Suppressor macrophage (primary cell): ENCODE results near the gene CHMP2A.

ENCODE experiments used
- DNase-seq, 4 experiments: peaks; one replicate each; pipeline ENCODE4 v3.0.0-alpha.2; 2020 to 2022

Gene CHMP2A

DNA sequence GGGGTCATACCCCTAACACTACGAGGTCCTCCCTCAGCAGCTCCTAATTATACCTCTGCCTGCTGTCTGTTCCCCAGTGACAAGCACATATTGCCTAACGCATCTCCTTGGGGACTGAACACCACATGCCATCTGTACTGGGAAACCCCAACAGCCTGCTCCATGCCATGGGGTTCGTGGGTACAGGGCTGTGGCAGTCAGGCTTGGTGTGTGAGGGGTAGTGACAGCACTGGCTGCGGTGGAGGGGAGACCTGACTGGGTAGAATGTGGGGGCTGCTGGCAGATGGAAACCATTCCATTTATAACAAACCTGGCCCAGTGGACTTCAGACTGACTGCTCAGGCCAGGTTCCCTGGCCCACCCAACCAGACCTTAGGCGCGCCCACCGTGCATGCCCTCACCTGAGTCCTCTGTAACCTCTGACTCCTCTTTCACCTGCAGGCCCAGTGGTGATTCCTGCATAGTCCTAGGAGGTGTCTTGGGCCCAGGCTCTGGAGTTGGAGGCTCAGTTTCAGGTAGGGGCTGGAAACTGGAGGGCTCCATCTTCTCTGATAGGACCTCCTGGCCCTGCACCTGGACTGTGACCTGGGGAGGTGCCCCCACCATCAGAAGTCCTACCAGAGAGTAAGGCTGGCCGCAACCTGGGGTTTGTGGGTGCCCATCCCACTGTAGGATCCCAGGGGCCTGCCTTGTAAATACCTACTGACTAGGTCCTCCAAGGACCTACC lies 15.2 kb upstream of the CHMP2A start:
- DNase-seq = no peak

DNA sequence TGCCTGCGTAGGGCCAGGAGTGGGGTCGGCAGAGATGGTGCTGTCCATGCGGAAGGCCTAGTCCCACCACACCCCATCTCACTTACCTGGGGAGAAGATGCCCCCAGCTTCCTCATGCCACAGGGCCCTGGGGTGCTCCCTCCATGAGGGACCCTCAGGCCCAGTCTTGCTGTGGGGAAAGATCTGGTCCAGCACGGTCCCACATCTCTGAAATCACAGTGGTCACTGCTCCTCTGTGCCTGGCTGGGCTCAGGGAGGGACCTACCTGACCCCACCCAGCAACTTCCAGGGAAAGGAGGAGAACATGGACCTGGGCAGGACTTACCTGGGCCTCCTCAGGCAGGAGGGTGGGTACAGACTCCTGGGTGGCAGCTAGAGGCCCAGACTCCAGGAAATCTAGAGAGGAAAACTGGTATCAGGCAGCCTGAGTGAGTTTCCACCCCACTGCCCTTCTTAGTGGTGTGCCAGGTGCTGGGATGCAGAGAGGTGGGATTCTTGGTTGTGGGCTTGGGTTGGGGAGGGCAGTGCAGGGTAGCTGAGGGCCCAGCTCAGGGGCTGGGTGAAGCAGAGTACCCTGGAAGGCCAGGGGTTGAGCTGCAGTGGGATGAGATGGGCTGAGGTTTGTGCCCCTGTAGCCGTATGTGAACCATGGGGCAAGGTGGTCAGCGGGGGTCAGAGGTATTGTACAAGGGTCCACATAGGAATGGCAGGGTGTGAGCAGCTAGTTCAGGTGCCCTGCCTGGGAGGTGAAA lies 14.5 kb upstream of the CHMP2A start:
- no peak for DNase-seq

- DNase-seq = no peak
These were observed 13.7 kb upstream of the CHMP2A start for GRCh38 chr19:58568453-58569130.

GRCh38 chr19:58566989-58567388 lies 12.1 kb upstream of the CHMP2A start:
- no peak for DNase-seq

DNA sequence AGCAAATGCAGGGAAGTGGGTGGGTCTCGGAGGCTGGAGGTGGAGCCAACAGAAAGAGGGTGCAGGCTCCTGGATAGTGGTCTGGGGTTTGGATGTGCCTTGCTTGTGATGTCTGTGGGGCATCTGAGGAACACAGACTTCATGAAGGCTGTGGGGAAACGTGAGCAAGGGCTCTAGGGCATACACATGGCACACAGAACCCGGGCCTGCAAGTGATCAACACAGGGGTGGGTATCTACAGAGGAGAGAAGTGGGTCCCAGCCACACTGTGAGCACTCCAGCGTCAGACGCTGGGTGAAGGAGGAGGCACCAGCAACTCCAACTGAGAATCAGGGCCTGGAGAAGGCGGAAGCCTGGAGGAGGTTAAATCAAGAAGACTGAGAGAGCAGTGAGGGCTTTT lies 8.9 kb upstream of the CHMP2A start:
- DNase-seq = no peak

GRCh38 chr19:58563034-58563573 lies 8.2 kb upstream of the CHMP2A start:
- DNase-seq = peak in 1 of 4 experiments; percentile 36

DNA sequence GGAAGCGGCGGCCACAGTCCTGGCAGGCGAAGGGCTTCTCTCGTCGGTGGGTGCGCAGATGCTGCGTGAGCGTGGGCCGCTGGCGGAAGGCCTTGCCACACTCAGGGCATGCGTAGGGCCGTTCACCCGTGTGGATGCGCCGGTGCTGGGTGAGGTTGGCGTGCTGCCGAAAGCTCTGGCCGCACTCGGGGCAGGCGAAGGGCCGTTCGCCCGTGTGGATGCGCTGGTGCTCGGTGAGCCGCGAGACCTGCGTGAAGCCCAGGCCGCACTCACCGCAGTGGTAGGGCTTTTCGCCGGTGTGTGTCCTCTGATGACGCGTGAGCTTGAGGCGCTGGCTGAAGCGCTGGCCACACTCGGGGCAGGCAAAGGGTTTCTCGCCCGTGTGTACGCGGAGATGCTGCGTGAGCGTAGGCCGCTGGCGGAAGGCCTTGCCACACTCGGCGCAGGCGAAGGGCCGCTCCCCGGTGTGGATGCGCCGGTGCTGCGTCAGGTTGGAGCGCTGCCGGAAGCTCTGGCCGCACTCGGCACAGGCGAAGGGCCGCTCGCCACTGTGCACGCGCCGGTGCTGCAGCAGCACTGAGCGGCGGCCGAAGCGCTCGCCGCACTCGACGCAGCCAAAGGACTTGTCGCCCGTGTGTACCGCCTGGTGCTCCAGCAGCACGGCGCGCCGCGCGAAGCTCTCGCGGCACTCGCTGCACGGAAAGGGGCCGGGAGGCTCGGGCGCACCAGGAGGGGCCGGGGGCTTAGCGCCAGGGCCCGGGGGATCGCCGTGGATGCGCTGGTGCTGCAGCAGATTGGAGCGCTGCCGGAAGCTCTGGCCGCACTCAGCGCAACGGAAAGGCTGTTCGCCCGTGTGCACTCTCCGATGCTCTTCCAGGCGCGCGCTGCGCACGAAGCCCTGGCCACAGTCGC lies 7.5 kb upstream of the CHMP2A start:
- DNase-seq = peak in 3 of 4 experiments; percentile 18 to 57 (median 41)

GRCh38 chr19:58561373-58562121 lies 6.6 kb upstream of the CHMP2A start:
- DNase-seq = no peak

GRCh38 chr19:58560921-58561320 lies 6.0 kb upstream of the CHMP2A start:
- DNase-seq = no peak

DNA sequence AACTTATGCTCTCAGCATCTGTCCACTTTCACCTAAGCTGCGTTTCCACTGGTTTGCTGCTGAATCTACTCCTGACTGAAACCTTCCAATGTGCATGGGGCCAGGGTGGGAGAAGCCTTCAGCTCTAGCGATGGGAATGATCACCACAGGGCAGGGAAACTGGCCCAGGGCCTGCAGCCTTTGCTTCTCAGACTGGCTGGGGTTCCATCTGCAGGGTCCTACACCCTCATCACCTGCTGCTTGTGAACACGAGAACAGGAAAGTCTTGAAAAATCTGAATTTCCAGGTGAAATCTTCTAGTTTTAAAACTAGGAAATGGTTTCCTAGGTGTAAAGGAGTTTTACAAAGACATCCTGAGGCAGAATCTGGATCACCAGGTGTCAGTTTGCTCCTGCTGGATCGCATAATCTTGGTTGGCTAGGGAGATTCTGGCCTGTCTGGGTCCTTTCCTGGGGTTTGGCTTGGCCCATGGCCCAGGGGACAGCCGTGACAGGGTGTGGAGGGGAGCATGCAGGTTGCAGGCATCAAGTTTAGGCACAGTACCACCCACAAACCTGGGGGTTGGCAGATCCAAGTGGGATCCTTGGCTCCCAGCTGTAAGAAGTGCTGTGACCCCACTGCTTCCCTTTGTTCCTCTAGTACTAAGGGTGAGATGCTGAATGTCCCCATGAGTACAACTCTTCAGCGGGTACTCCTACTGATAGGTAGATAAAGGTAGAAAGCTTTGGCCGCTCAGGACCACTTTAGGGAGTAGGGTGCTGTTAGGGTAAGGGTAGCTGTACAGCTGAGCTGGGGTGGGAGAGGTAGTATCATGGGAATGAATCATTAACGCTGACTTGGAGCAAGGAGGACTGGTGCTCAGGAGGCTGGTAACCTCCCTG lies 5.3 kb upstream of the CHMP2A start:
- DNase-seq = no peak

- peak; percentile 91 to 96 (median 96) for DNase-seq
These were observed 4.5 kb upstream of the CHMP2A start for GRCh38 chr19:58559275-58560006.

GRCh38 chr19:58558623-58559274 lies 3.8 kb upstream of the CHMP2A start:
- DNase-seq = peak; percentile 99 to 100 (median 99)

GRCh38 chr19:58558066-58558622 lies 3.2 kb upstream of the CHMP2A start, which contains the start of gene UBE2M:
TSS of gene UBE2M (minus strand) at chr19:58558611. CDS start at chr19:58558381, 230 bp downstream.
- DNase-seq = peak; percentile 25 to 73 (median 54)

- no peak for DNase-seq
These were observed 2.5 kb upstream of the CHMP2A start for GRCh38 chr19:58557221-58558065.

DNA sequence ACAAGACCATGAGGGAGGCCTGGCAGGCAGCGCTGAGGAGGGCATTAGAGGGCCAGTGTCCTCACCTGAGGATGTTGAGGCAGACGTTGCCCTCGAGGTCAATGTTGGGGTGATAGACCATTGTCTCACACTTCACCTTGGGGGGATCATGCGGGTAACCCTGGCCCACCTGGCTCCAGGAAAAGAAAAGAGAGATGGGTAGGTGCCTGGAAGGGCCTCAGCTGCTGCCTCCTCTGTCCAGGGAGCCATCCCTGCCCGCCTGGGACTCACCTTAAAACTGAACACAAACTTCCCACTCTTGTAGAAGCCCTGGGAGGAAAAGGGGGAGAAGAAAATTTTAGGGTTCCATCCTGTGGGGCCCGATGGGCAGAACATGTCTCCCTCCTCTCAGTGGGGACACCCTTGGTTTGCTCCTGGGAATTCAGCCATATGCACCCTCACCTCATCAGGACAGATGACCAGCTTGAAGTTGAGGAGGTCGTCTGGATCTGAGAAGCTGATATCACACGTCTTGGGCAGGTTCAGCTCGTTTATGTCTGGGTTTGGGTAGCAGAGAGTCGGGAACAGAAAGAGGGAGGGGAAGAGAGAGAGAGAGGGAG lies 1.8 kb upstream of the CHMP2A start:
- DNase-seq = no peak

DNA sequence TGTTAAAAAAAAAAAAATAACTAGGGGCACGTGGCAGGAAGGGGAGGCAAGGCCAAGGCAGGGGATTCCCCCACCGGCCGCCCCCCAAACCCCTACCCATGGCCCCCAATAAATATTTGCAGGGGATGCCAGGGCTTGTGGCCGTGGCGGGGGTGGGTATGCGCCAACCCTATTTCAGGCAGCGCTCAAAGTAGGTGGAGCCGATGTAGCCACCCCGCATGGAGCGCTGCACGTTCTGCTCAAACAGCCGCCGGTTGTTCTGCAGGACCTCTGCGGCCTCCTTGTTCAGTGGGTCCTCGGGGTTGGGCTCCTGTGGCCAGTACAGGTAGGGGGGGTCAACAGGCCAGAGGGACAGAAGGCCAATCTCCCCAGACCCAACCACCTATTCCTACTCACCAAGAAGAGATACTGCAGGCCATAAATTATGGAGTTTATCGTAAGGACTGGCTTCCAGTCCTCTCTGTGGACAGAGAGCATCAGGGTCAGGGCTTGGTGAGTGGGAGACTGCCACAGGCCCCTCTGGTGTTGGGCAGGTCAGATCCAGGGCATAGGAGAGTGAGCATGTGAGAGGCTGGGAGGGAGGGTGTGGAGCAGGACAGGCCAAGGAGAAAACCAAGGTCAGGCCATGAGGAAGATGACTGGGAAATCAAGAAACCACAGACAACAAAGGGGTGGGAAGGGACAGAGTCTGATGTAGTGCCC lies 1.2 kb upstream of the CHMP2A start:
- no peak for DNase-seq
